Stimulated activated CD8-positive, alpha-beta memory T cell treated with anti-CD3 and anti-CD28 coated beads, Interleukin-12 subunit alpha, Interleukin-12 subunit beta, amount 100 ng/mL, for 4 hours (primary cell): ENCODE results near the gene B3GAT3.
"Not testable (repeated sequence)": the region's sequence is repeated elsewhere in the genome, so short reads cannot be mapped to it uniquely, and the experiment has no call there.

ENCODE experiments used
- DNase-seq: peaks from one replicate; pipeline ENCODE4 v3.0.0-alpha.2; 2020; ENCODE audit warnings: low read depth

Gene B3GAT3

DNA sequence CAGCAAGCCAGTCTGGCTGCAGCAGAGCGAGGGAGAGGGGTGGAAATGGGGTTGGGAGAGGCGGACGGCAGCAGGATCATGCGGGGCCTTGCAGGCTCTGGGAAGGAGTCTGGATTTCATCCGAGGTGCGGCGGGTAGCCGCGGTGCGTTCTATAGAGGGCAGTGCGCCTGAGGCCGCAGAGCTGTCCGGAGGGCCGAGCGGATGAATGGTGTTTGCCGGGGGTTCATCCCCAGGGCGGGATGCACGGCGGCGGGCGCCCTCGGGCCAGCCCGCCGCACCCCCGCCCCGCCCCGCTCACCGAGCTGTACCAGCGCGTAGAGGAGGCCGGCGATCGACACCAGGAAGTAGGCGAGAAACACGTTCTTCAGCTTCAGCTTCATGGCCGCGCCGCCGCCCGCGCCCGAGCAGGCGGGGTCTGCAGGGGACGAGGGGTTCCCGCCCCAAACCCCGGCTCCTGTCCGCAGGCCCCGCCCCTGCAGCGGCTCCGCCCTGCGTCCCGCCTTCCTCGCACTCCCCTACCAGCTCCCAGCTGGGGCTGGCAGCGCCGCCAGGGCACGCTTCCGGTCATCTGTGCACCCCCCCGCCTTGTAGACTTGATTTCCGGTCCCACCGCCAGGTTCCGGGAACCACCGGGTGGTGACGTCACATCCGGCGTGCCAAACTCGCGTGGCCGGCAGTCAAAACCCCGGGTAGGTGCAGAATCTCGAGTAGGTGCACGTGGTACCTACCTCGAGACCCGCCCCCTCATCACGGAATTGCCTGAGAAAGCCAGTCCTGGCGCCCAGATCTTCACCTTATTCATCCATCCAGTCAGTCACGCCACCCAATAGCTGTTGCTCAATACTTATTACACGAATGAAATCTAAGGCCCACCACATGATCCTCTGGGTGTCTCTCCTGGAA, at the start of gene B3GAT3:
Gene B3GAT3 (minus strand): TSS at position 420 of the 904 bp plus-strand sequence. CDS start 39 bp downstream, at position 381.
- peak; percentile 96 for DNase-seq

- no peak for DNase-seq
Observed at GRCh38 chr11:62671236-62671607, 49.4 kb upstream of the B3GAT3 start.

DNA sequence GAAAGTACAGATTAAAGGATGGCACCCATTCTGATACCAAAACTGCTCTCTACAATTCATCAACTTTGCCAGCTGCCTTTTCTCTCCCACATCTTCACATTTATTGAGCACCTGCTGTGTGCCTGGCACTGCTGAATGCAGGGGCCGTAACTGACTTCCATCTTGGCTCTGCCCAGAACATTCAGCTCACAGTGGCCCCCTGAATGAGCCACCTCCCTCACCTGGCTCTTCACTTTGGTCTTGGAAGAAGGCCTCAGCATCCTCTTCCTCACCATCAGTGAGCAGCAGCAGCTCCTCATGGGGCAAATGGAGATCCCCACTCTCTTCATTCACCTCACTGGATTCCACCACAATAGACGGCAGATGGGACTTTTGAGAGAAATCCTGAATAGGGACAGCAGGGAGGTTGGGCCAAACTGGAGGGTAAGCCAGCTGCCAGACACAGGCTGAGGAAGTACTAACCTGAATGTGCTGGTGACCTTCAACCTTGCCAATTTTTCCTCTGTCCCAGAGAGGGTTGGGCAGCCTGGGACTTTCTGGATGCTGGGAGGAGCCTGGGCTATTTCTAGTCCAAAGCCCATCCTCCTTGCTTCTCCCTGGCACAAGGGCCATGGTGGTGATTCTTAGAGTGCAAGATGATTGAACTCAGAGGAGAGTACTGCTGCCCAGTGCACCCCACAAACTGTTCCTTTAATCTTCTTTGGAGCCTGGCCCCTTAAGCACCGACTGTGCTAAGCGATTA, 47.8 kb upstream of the B3GAT3 start:
- DNase-seq = no peak

- no peak for DNase-seq
Observed at GRCh38 chr11:62667460-62667859, 45.7 kb upstream of the B3GAT3 start.

DNA sequence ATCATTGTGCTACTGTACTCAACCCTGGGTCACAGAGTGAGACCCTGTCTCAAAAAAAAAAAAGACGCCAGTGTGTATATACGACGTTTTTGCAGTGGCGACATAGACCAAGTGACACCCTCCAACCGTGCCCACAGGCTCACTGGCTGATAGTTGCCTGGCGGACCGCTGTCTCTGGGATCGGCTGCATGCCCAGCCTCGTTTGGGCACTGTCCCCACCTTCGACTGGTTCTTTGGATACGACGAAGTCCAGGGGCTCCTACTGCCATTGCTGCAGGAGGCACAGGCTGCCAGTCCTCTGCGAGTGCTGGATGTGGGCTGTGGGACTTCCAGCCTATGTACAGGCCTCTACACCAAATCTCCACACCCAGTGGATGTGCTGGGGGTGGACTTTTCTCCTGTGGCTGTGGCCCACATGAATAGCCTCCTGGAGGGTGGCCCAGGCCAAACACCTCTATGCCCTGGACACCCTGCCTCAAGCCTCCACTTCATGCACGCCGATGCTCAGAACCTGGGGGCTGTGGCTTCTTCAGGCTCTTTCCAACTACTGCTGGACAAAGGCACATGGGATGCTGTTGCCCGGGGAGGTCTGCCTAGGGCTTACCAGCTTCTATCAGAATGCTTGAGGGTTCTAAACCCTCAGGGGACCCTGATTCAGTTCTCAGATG, 44.6 kb upstream of the B3GAT3 start:
- no peak for DNase-seq

- peak; percentile 69 for DNase-seq
Observed at GRCh38 chr11:62665599-62666258, 43.9 kb upstream of the B3GAT3 start.

- DNase-seq = peak; percentile 93
Observed at GRCh38 chr11:62665075-62665598, 43.4 kb upstream of the B3GAT3 start, which contains the start of the genes C11orf98 and CSKMT. Gene C11orf98, minus strand, starts transcription at chr11:62665210. Its CDS starts 41 bp downstream, at chr11:62665169. Gene CSKMT, plus strand, starts transcription at chr11:62665312. Its CDS starts 568 bp downstream, at chr11:62665880.

DNA sequence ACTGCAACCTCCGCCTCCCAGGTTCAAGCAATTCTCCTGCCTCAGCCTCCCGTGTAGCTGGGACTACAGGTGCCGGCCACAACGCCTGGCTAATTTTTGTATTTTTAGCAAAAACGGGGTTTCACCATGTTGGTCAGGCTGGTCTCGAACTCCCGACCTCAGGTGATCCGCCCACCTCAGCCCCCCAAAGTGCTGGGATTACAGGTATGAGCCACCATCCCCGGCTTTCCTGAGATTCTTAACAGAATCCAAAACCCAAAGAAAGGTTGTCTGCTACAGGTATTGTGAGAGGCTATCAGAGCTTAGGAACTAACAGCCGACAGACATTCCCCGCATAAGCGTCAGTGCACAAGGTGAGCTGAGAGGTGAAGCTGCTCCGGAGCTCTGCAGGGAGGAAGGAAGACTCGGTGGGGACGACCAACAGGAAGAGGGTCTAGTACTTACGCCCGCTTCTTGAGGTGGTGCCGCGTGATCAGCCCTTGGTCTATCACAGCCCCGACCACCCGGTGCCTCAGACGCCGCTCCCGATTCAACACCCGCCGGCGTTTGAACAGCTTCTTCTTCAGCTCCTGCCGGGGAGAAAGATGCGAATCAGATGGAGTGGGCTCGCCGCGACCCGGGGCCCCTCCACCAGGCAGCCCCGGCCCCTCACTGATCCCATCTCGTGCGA, 42.8 kb upstream of the B3GAT3 start:
- no peak for DNase-seq

DNA sequence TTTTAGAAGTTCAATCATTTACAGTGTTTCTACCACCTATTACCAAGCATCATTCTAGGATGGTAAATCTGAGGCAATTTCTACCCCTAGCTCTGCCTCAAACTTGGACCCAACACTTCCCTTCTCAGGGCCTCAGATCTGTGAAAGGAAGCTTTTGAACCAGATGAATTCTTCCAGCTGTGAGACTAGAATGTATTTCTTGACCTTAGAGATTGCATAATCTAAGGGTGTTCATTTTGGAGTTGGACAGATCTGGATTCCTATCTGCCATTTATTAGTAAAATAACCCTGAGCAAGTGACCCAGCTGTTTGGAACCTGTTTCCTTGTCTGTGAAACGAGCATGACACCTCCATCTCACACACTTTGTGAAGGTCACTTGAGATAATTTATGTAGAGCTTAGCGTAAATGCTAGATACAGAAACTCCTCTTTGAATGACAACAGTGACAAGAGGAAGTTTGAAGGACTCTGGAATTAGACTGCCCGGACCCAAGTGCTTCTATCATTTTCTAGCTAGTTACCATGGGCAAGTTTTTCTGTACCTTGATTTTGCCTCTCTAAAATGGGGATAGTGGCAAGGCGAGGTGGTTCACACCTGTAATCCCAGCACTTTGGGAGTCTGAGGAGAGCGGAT, 35.1 kb upstream of the B3GAT3 start:
- DNase-seq = no peak

DNA sequence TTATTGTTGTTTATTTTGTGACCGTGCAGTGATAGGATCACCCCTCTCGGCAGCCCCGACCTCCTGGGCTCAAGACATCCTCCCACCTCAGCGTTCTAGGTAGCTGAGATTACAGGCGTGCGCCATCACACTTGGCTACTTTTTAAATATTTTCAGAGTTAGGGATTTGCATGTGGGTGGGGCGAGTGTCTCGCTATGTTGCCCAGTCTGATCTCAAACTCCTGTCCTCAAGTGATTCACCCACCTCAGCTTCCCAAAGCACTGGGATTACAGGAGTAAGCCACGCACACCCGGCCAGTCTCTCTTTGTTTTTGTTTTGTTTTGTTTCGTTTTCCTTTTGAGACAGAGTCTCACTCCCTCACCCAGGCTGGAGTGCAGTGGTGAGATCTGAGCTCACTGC, 32.5 kb upstream of the B3GAT3 start:
- no peak for DNase-seq

- no peak for DNase-seq
Observed at GRCh38 chr11:62652161-62653006, 30.6 kb upstream of the B3GAT3 start.

- DNase-seq = not testable (repeated sequence)
Observed at GRCh38 chr11:62650283-62650682, 28.5 kb upstream of the B3GAT3 start.

GRCh38 chr11:62649486-62649885, 27.7 kb upstream of the B3GAT3 start:
- DNase-seq = no peak

GRCh38 chr11:62648967-62649364, 27.2 kb upstream of the B3GAT3 start:
- no peak for DNase-seq

DNA sequence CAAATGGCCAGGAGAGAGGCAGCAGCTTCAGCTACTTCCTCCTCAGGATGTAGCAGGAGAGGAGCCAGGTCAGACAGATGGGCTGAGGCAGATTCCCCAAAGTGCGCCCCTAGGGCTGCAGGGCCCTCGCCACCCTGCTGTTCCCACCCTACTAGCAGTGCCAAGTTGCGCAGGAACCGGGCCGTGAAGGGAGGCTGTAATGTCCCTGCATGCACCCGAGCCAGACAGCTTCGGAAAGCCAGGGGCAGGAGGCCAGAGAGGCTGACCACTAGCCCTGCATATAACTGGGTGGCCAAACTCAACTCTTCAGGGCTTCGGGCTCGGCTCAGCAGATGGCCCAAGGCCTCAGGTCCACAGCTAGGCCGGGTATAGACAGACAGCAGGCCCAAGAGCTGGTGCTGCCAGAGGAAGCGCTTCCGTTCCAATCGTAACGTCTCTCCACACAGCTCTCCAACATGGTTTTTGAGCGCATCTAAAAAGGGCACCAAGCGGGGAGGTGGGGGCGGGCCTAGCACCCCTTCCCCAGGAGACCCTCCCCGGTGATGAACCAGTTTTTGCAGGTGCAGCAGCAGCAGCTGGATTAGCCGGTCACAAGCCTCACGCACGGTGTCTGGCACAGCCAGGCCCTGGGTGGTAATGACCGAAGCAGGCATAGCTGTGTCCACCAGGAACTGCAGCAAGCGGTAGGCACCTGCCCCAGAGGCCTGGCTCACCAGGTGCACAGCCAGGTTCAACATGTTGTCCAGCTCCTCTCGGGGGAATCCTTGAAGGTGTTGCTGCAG, 26.6 kb upstream of the B3GAT3 start:
- DNase-seq = no peak

DNA sequence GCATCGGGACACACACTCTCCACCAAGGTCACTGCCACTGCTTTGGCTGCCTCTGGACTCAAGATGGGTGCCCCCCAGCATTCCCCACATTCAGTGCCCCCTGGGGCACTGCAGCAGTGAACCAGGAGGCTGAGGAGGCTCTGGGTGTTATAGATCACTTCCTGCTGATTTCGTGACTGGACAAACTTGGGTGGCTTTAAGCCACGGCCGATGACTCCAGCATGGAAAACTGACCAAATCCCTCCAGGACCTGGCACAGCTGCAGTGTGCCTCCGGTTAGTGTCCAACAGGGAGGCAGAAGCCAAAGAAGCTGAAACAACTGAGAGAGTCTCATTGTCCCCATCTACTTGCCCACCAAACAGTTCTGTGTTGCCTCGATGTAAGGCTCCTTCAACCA, 25.8 kb upstream of the B3GAT3 start:
- DNase-seq = no peak

- DNase-seq = no peak
Observed at GRCh38 chr11:62646825-62647608, 25.2 kb upstream of the B3GAT3 start.
